Tibial nerve (tissue), 4 donors: ENCODE results near the gene COG1. TPM values are rescaled to one million over a fixed set of nuclear protein-coding genes. Genes with fewer than 3 reads are reported as not detected.

ENCODE experiments used
- DNase-seq, 2 donors: peaks; one replicate each; pipeline ENCODE4 v3.0.0-alpha.2; 2019; ENCODE audit warnings: low spot score in 2 of 2
- H3K27ac ChIP-seq, 4 donors: fragments of 200-600 bp; sonication (generic) in 3 of 4; one replicate each; pipeline ENCODE4 v1.5.1; 2017 to 2019; ENCODE audit warnings: mild to moderate bottlenecking in 1 of 4
- H3K27me3 ChIP-seq, 2 donors: fragments of 200-600 bp; sonication (generic) in 1 of 2; one replicate each; pipeline versions ENCODE4 v1.5.1 to v1.6.0; 2017 to 2019
- H3K36me3 ChIP-seq, 3 donors: fragments of 200-600 bp; sonication (generic); one replicate each; pipeline ENCODE4 v1.5.1; 2018 to 2019
- H3K4me1 ChIP-seq, 4 donors: fragments of 200-600 bp; sonication (generic) in 3 of 4; one replicate each; pipeline ENCODE4 v1.5.1; 2017 to 2019
- H3K4me3 ChIP-seq, 4 donors: fragments of 200-600 bp; sonication (generic) in 3 of 4; one replicate each; pipeline ENCODE4 v1.5.1; 2017 to 2019; ENCODE audit warnings: mild to moderate bottlenecking in 1 of 4, moderate library complexity in 1 of 4
- H3K9me3 ChIP-seq, 4 donors: fragments of 200-600 bp; sonication (generic) in 3 of 4; one replicate each; pipeline ENCODE4 v1.5.1; 2017 to 2019
- CTCF ChIP-seq, 5 experiments: fragments of 200-600 bp in 3 of 5; fragments of 450-650 bp in 2 of 5; sonication (generic) in 3 of 5; IDR thresholded peaks; one replicate each; pipeline ENCODE4 v1.5.1; 2016 to 2019; ENCODE audit warnings: antibody characterized with exemption in 5 of 5, mild to moderate bottlenecking in 3 of 5, moderate library complexity in 2 of 5
- EP300 ChIP-seq, 2 donors: sonication (generic); formaldehyde crosslinking; IDR thresholded peaks; one replicate each; pipeline ENCODE4 v1.6.1; 2017; ENCODE audit warnings: antibody characterized with exemption in 2 of 2, mild to moderate bottlenecking in 1 of 2
- POLR2A ChIP-seq, 2 donors: fragments of 450-650 bp; IDR thresholded peaks; one replicate each; pipeline ENCODE4 v1.6.1; 2017; ENCODE audit warnings: antibody characterized with exemption in 2 of 2, mild to moderate bottlenecking in 2 of 2, moderate library complexity in 2 of 2
- WGBS, 2 donors: methylation state at CpG; one replicate each; pipeline ENCODE4 v1.1.5; 2018; 5-methylcytosine and 5-hydroxymethylcytosine counted together
- total RNA-seq, 4 donors: library from RNA; depleted of rRNA; stranded (reverse); fragments of >200 nt; gene quantifications; one replicate each; pipeline ENCODE4 v1.1.0, GENCODE V29; 2016

The COG1 gene
- total RNA-seq, 4 donors from 2014 or later: 23.6 to 46.2 (median 28.6) TPM

GRCh38 chr17:73175962-73176565, 16.8 kb upstream of the COG1 start:
- Histone ChIP-seq H3K4me3 (no peak overlapping the region), H3K36me3 (no peaks in the 10 kb centered on the region), H3K27ac (no peak overlapping the region), H3K4me1 (peaks cover 0 to 8% (median 0%) of the 10 kb centered on the region in 4 donors), H3K9me3 (no peaks in the 10 kb centered on the region), H3K27me3 (no peaks in the 10 kb centered on the region)
- no peak for DNase-seq
- 89 to 91% methylated on average over 10 of the region's 10 CpGs for WGBS, 2 donors
- TF ChIP-seq EP300 (IDR thresholded peaks at IDR 0.05): no peak
- no peak for TF ChIP-seq CTCF (IDR thresholded peaks at IDR 0.05)
- TF ChIP-seq POLR2A (IDR thresholded peaks at IDR 0.05): no peak

GRCh38 chr17:73179387-73179786, 13.5 kb upstream of the COG1 start:
- H3K36me3 ChIP-seq: no peaks in the 10 kb centered on the region
- WGBS, 2 donors: 31 to 32% methylated on average over 5 of the region's 5 CpGs
- no peaks in the 10 kb centered on the region for H3K27me3 ChIP-seq
- peaks cover 0 to 8% (median 0%) of the 10 kb centered on the region in 4 donors for H3K4me1 ChIP-seq
- no peak overlapping the region for H3K4me3 ChIP-seq
- H3K9me3 ChIP-seq: no peaks in the 10 kb centered on the region
- H3K27ac ChIP-seq: no peak overlapping the region
- TF ChIP-seq CTCF (IDR thresholded peaks at IDR 0.05) (no peak), EP300 (IDR thresholded peaks at IDR 0.05) (no peak), POLR2A (IDR thresholded peaks at IDR 0.05) (no peak)
- no peak for DNase-seq

GRCh38 chr17:73179878-73180277, 13.0 kb upstream of the COG1 start:
- Histone ChIP-seq H3K4me3 (no peak overlapping the region), H3K36me3 (no peaks in the 10 kb centered on the region), H3K9me3 (no peaks in the 10 kb centered on the region), H3K27ac (no peak overlapping the region), H3K27me3 (no peaks in the 10 kb centered on the region), H3K4me1 (peaks cover 0 to 8% (median 0%) of the 10 kb centered on the region in 4 donors)
- WGBS, 2 donors: 64 to 66% methylated on average over 3 of the region's 3 CpGs
- DNase-seq: no peak
- TF ChIP-seq EP300 (IDR thresholded peaks at IDR 0.05): no peak

GRCh38 chr17:73182616-73183310, 10.1 kb upstream of the COG1 start:
- Histone ChIP-seq H3K4me1 (peaks cover 0 to 8% (median 0%) of the 10 kb centered on the region in 4 donors), H3K9me3 (no peaks in the 10 kb centered on the region), H3K36me3 (no peaks in the 10 kb centered on the region), H3K27ac (no peak overlapping the region), H3K27me3 (no peaks in the 10 kb centered on the region), H3K4me3 (no peak overlapping the region)
- TF ChIP-seq POLR2A (IDR thresholded peaks at IDR 0.05): no peak
- no peak for TF ChIP-seq EP300 (IDR thresholded peaks at IDR 0.05)
- 62 to 67% methylated on average over 15 of the region's 15 CpGs for WGBS, 2 donors
- DNase-seq: no peak

GRCh38 chr17:73184136-73184993, 8.5 kb upstream of the COG1 start:
- DNase-seq: no peak
- TF ChIP-seq POLR2A (IDR thresholded peaks at IDR 0.05) (no peak), EP300 (IDR thresholded peaks at IDR 0.05) (no peak), CTCF (IDR thresholded peaks at IDR 0.05) (no peak)
- H3K4me1 ChIP-seq: peaks cover 0 to 5% (median 0%) of the 10 kb centered on the region in 4 donors
- H3K36me3 ChIP-seq: no peaks in the 10 kb centered on the region
- H3K27ac ChIP-seq: no peak overlapping the region
- H3K4me3 ChIP-seq: no peak overlapping the region
- H3K9me3 ChIP-seq: no peaks in the 10 kb centered on the region
- no peaks in the 10 kb centered on the region for H3K27me3 ChIP-seq
- WGBS, 2 donors: 78% methylated on average over 9 of the region's 9 CpGs
